Activated CD4-positive, alpha-beta T cell treated with anti-CD3 and anti-CD28 coated beads, Interleukin-2, amount 10 ng/mL, durations not matched to agents 7 days and 5 days (primary cell): ENCODE results near the gene APELA. TPM values are rescaled to one million over a fixed set of nuclear protein-coding genes. Genes with fewer than 3 reads are reported as not detected.
"Not testable (repeated sequence)": the region's sequence is repeated elsewhere in the genome, so short reads cannot be mapped to it uniquely, and the experiment has no call there.

Experiments
- CTCF ChIA-PET: fragments of 350-600 bp; sonication (Branson Sonifier 250); formaldehyde crosslinking; loops from one replicate; lab custom pipeline; 2021; ENCODE audit warnings: antibody characterized with exemption; lab: Charles Lee
- POLR2A ChIA-PET: fragments of 350-600 bp; sonication (Branson Sonifier 250); formaldehyde crosslinking; loops from one replicate; lab custom pipeline; 2021; ENCODE audit warnings: antibody characterized with exemption; lab: Charles Lee
- DNase-seq: peaks from one replicate; pipeline ENCODE4 v3.0.0-alpha.2; 2020
- H3K27ac Mint-ChIP-seq: one replicate; pipeline ENCODE4 v1.8.0; 2021; ENCODE audit warnings: mild to moderate bottlenecking, moderate library complexity, mixed read lengths
- H3K27me3 Mint-ChIP-seq: one replicate; pipeline ENCODE4 v1.8.0; 2021; ENCODE audit warnings: mixed read lengths
- H3K36me3 Mint-ChIP-seq: one replicate; pipeline ENCODE4 v1.8.0; 2021; ENCODE audit warnings: low read depth, mixed read lengths
- H3K4me1 Mint-ChIP-seq: one replicate; pipeline ENCODE4 v1.8.0; 2021; ENCODE audit warnings: mixed read lengths
- H3K4me3 Mint-ChIP-seq: one replicate; pipeline ENCODE4 v1.8.0; 2021; ENCODE audit warnings: mild to moderate bottlenecking, moderate library complexity, mixed read lengths
- H3K9me3 Mint-ChIP-seq: one replicate; pipeline ENCODE4 v1.8.0; 2021; ENCODE audit warnings: mixed read lengths
- total RNA-seq, 2 experiments: library from RNA; stranded (reverse); gene quantifications; one replicate each; pipeline ENCODE4 v1.2.3, GENCODE V29; 2021

The APELA gene
- total RNA-seq, 2 experiments from 2014 or later = not detected

- Mint-ChIP-seq H3K4me1 (no peaks in the 10 kb centered on the region), H3K4me3 (no peak overlapping the region), H3K27me3 (peaks cover 6% of the 10 kb centered on the region), H3K9me3 (no peaks in the 10 kb centered on the region), H3K27ac (no peak overlapping the region), H3K36me3 (no peaks in the 10 kb centered on the region)
- CTCF ChIA-PET = no interaction called here
- no peak for DNase-seq
- POLR2A ChIA-PET = no interaction called here
These were observed 13.7 kb downstream of the APELA start for GRCh38 chr4:164890691-164891090.

GRCh38 chr4:164892018-164892417, 15.0 kb downstream of the APELA start:
- Mint-ChIP-seq H3K27ac (no peak overlapping the region), H3K4me3 (no peak overlapping the region), H3K27me3 (peaks cover 6% of the 10 kb centered on the region), H3K9me3 (no peaks in the 10 kb centered on the region), H3K36me3 (no peaks in the 10 kb centered on the region), H3K4me1 (no peaks in the 10 kb centered on the region)
- ChIA-PET POLR2A (no interaction called here), CTCF (no interaction called here)
- no peak for DNase-seq

GRCh38 chr4:164894702-164895101, 17.7 kb downstream of the APELA start:
- Mint-ChIP-seq H3K4me3 (no peak overlapping the region), H3K27ac (no peak overlapping the region), H3K9me3 (no peaks in the 10 kb centered on the region), H3K27me3 (peaks cover 6% of the 10 kb centered on the region), H3K4me1 (no peaks in the 10 kb centered on the region), H3K36me3 (no peaks in the 10 kb centered on the region)
- ChIA-PET POLR2A (no interaction called here), CTCF (no interaction called here)
- DNase-seq = no peak

- Mint-ChIP-seq H3K4me1 (no peaks in the 10 kb centered on the region), H3K27me3 (no peaks in the 10 kb centered on the region), H3K9me3 (no peaks in the 10 kb centered on the region), H3K36me3 (no peaks in the 10 kb centered on the region), H3K27ac (no peak overlapping the region), H3K4me3 (no peak overlapping the region)
- no peak for DNase-seq
- POLR2A ChIA-PET = no interaction called here
- CTCF ChIA-PET = no interaction called here
These were observed 25.6 kb downstream of the APELA start for GRCh38 chr4:164902608-164903007.

GRCh38 chr4:164904336-164904735, 27.4 kb downstream of the APELA start:
- DNase-seq = no peak

GRCh38 chr4:164904941-164905340, 28.0 kb downstream of the APELA start:
- H3K9me3 Mint-ChIP-seq = no peaks in the 10 kb centered on the region
- no peaks in the 10 kb centered on the region for H3K4me1 Mint-ChIP-seq
- no peaks in the 10 kb centered on the region for H3K36me3 Mint-ChIP-seq
- H3K4me3 Mint-ChIP-seq = no peak overlapping the region
- DNase-seq = no peak
- POLR2A ChIA-PET = no interaction called here
- H3K27me3 Mint-ChIP-seq = no peaks in the 10 kb centered on the region
- H3K27ac Mint-ChIP-seq = no peak overlapping the region
- CTCF ChIA-PET = no interaction called here

More at GRCh38 chr4:164904336-164904735, 27.4 kb downstream of the APELA start:
- Mint-ChIP-seq H3K27me3 (no peaks in the 10 kb centered on the region), H3K36me3 (no peaks in the 10 kb centered on the region), H3K9me3 (no peaks in the 10 kb centered on the region), H3K27ac (no peak overlapping the region), H3K4me3 (no peak overlapping the region), H3K4me1 (no peaks in the 10 kb centered on the region)
- ChIA-PET CTCF (no interaction called here), POLR2A (no interaction called here)

- no peak for DNase-seq
- H3K4me1 Mint-ChIP-seq = no peaks in the 10 kb centered on the region
- POLR2A ChIA-PET = no interaction called here
- H3K27me3 Mint-ChIP-seq = no peaks in the 10 kb centered on the region
- CTCF ChIA-PET = interaction anchor here (0.7 kb wide), 1 partner anchor 545 kb away, joined by 3 read pairs; no protein-coding TSS in a partner anchor
- no peaks in the 10 kb centered on the region for H3K36me3 Mint-ChIP-seq
- no peak overlapping the region for H3K4me3 Mint-ChIP-seq
- no peak overlapping the region for H3K27ac Mint-ChIP-seq
- H3K9me3 Mint-ChIP-seq = no peaks in the 10 kb centered on the region
These were observed 29.4 kb downstream of the APELA start for GRCh38 chr4:164906368-164906767.

- POLR2A ChIA-PET, DNase-seq, H3K36me3 Mint-ChIP-seq: not testable (repeated sequence)
These were observed 36.5 kb downstream of the APELA start for GRCh38 chr4:164913506-164913905.

GRCh38 chr4:164918956-164919355, 42.0 kb downstream of the APELA start:
- Mint-ChIP-seq H3K27ac (no peak overlapping the region), H3K4me1 (no peaks in the 10 kb centered on the region), H3K27me3 (no peaks in the 10 kb centered on the region), H3K9me3 (peaks cover 3% of the 10 kb centered on the region), H3K36me3 (no peaks in the 10 kb centered on the region), H3K4me3 (no peak overlapping the region)
- ChIA-PET POLR2A (interaction anchor here (0.6 kb wide), 1 partner anchor 1077 kb away, joined by 4 read pairs; no protein-coding TSS in a partner anchor), CTCF (interaction anchor here (0.6 kb wide), 1 partner anchor 73 kb away, joined by 3 read pairs; no protein-coding TSS in a partner anchor)
- DNase-seq = no peak

More at GRCh38 chr4:164913506-164913905, 36.5 kb downstream of the APELA start:
- H3K27me3 Mint-ChIP-seq, H3K4me3 Mint-ChIP-seq, H3K9me3 Mint-ChIP-seq, CTCF ChIA-PET, H3K4me1 Mint-ChIP-seq, H3K27ac Mint-ChIP-seq: not testable (repeated sequence)

- POLR2A ChIA-PET = no interaction called here
- no peaks in the 10 kb centered on the region for H3K4me1 Mint-ChIP-seq
- no peak overlapping the region for H3K27ac Mint-ChIP-seq
- CTCF ChIA-PET = no interaction called here
- no peak overlapping the region for H3K4me3 Mint-ChIP-seq
- no peaks in the 10 kb centered on the region for H3K27me3 Mint-ChIP-seq
- DNase-seq = no peak
- no peaks in the 10 kb centered on the region for H3K36me3 Mint-ChIP-seq
- peaks cover 3% of the 10 kb centered on the region for H3K9me3 Mint-ChIP-seq
These were observed 47.8 kb downstream of the APELA start for GRCh38 chr4:164924670-164925238.

- Mint-ChIP-seq H3K4me3 (no peak overlapping the region), H3K27me3 (no peaks in the 10 kb centered on the region), H3K9me3 (no peaks in the 10 kb centered on the region), H3K4me1 (no peaks in the 10 kb centered on the region), H3K27ac (no peak overlapping the region), H3K36me3 (no peaks in the 10 kb centered on the region)
- CTCF ChIA-PET = no interaction called here
- POLR2A ChIA-PET = no interaction called here
- no peak for DNase-seq
These were observed 49.3 kb downstream of the APELA start for GRCh38 chr4:164926301-164926700.

GRCh38 chr4:164927101-164927500, 50.1 kb downstream of the APELA start:
- DNase-seq, H3K4me3 Mint-ChIP-seq, POLR2A ChIA-PET, H3K27ac Mint-ChIP-seq, H3K27me3 Mint-ChIP-seq, H3K9me3 Mint-ChIP-seq, H3K4me1 Mint-ChIP-seq, H3K36me3 Mint-ChIP-seq: not testable (repeated sequence)
- CTCF ChIA-PET = interaction anchor here (1.1 kb wide), 1 partner anchor 28 kb away, joined by 4 read pairs; no protein-coding TSS in a partner anchor

- no peak overlapping the region for H3K4me3 Mint-ChIP-seq
- H3K4me1 Mint-ChIP-seq = no peaks in the 10 kb centered on the region
- no peaks in the 10 kb centered on the region for H3K9me3 Mint-ChIP-seq
- no peaks in the 10 kb centered on the region for H3K27me3 Mint-ChIP-seq
- no peak for DNase-seq
- ChIA-PET CTCF (no interaction called here), POLR2A (no interaction called here)
- no peaks in the 10 kb centered on the region for H3K36me3 Mint-ChIP-seq
- no peak overlapping the region for H3K27ac Mint-ChIP-seq
These were observed 53.7 kb downstream of the APELA start for GRCh38 chr4:164930647-164931046.
